A549 (cell line): ENCODE measurements around the gene SSR1. TPM values are rescaled to one million over a fixed set of nuclear protein-coding genes. Genes with fewer than 3 reads are reported as not detected.

Experiments
- ATAC-seq, 2 experiments: fragments of 200-7000 bp in 1 of 2; fragments of >200 bp in 1 of 2; cut with Nextera tagmentation in 1 of 2; cut with Tn5 transposase in 1 of 2; 3 replicates each; pipeline versions ENCODE4 v1.8.0 to v1.9.1; 2018 to 2020; ENCODE audit warnings: mild to moderate bottlenecking in 1 of 2, moderate library complexity in 1 of 2
- CTCF ChIA-PET: fragments of 300-600 bp; sonication (Branson Sonifier 250); formaldehyde crosslinking; extraction: SDS; loops from one replicate; lab custom pipeline; 2021; ENCODE audit warnings: antibody characterized with exemption, inconsistent platforms; lab: Yijun Ruan, JAX
- POLR2A ChIA-PET: fragments of 350-600 bp; formaldehyde crosslinking; extraction: SDS; loops from one replicate; lab custom pipeline; 2021; ENCODE audit warnings: antibody characterized with exemption, inconsistent platforms; lab: Yijun Ruan, JAX
- DNase-seq, 2 experiments: peaks; one replicate each; pipeline versions ENCODE4 v3.0.0 to v3.0.0-alpha.2; 2011 to 2016; ENCODE audit warnings: low read depth in 1 of 2, low spot score in 1 of 2
- FAIRE-seq: peaks from 2 replicates; lab custom pipeline; 2011; peaks lifted over from hg19 to GRCh38; lab: Jason Lieb, UNC
- H3K27ac ChIP-seq, 2 experiments: fragments of >200 bp; sonication (Bioruptor Twin); formaldehyde crosslinking; 3 replicates each; pipeline ENCODE4 v1.5.1; 2016 to 2017
- H3K4me1 ChIP-seq: fragments of >200 bp; sonication (Bioruptor Twin); formaldehyde crosslinking; 3 replicates; pipeline ENCODE4 v1.6.1; 2016
- H3K4me2 ChIP-seq: fragments of >200 bp; sonication (Bioruptor Twin); formaldehyde crosslinking; 3 replicates; pipeline ENCODE4 v1.6.1; 2016
- H3K4me3 ChIP-seq: fragments of >200 bp; sonication (Bioruptor Twin); formaldehyde crosslinking; 3 replicates; pipeline ENCODE4 v1.5.1; 2016
- H3K9me3 ChIP-seq: fragments of >200 bp; sonication (Bioruptor Twin); formaldehyde crosslinking; 3 replicates; pipeline ENCODE4 v1.6.1; 2016
- CHD2 ChIP-seq: fragments of 150-350 bp; IDR thresholded peaks from 2 replicates; pipeline ENCODE4 v1.6.1; 2014; ENCODE audit warnings: low read length; ENCODE audit not compliant: partially characterized antibody
- FOSL2 ChIP-seq, 2 experiments: fragments of 450-650 bp in 1 of 2; fragments of >200 bp in 1 of 2; sonication (Bioruptor Twin) in 1 of 2; formaldehyde crosslinking; IDR thresholded peaks; 2 replicates each; pipeline versions ENCODE4 v1.5.0 to v1.6.1; 2016 to 2020; ENCODE audit warnings: mild to moderate bottlenecking in 1 of 2, moderate library complexity in 1 of 2
- HOXA7 ChIP-seq: fragments of 250-450 bp; sonication (Bioruptor Pico); IDR thresholded peaks from 2 replicates; pipeline ENCODE4 v1.5.0; 2020; ENCODE audit warnings: mild to moderate bottlenecking, moderate library complexity
- JUN ChIP-seq, 2 experiments: fragments of >200 bp; sonication (Bioruptor Twin); formaldehyde crosslinking; IDR thresholded peaks; 2 replicates in 1 of 2; 3 replicates in 1 of 2; pipeline ENCODE4 v1.6.1; 2016 to 2017
- JUNB ChIP-seq: fragments of >200 bp; sonication (Bioruptor Twin); formaldehyde crosslinking; IDR thresholded peaks from 2 replicates; pipeline ENCODE4 v1.6.1; 2016
- NPAS2 ChIP-seq: fragments of 250-450 bp; sonication (Bioruptor Pico); IDR thresholded peaks from 2 replicates; pipeline ENCODE4 v1.8.0; 2022; ENCODE audit warnings: mild to moderate bottlenecking, moderate library complexity, borderline replicate concordance
- NR3C1 ChIP-seq: fragments of >200 bp; sonication (Bioruptor Twin); formaldehyde crosslinking; IDR thresholded peaks from 3 replicates; pipeline ENCODE4 v1.6.1; 2017
- RCOR1 ChIP-seq: fragments of 150-350 bp; IDR thresholded peaks from 2 replicates; pipeline ENCODE4 v1.6.1; 2014; ENCODE audit warnings: antibody characterized with exemption, low read length, low read depth
- REST ChIP-seq: fragments of 200-600 bp; sonication (generic); IDR thresholded peaks from 2 replicates; pipeline ENCODE4 v1.6.1; 2016; ENCODE audit warnings: antibody characterized with exemption, mild to moderate bottlenecking, moderate library complexity
- TP53 ChIP-seq: fragments of 250-450 bp; sonication (Bioruptor Pico); IDR thresholded peaks from 2 replicates; pipeline ENCODE4 v1.5.0; 2021; ENCODE audit warnings: mild to moderate bottlenecking, moderate library complexity
- ZFP36 ChIP-seq: fragments of 450-650 bp; IDR thresholded peaks from 2 replicates; pipeline ENCODE4 v1.6.1; 2014; ENCODE audit warnings: borderline replicate concordance; ENCODE audit not compliant: partially characterized antibody
- WGBS: methylation state at CpG from one replicate; pipeline ENCODE4 v1.1.6; 2017; ENCODE audit errors: missing lambda C conversion rate; 5-methylcytosine and 5-hydroxymethylcytosine counted together
- polyA plus RNA-seq, 4 experiments: library from polyadenylated mRNA; depleted of rRNA in 3 of 4; stranded (reverse); fragments of >200 nt; fragmentation: RNase III in 1 of 4; extraction: RNeasy Plus Mini Kit Qiagen cat#74134 plus additional on column Dnase treatment in 1 of 4; gene quantifications; 2 replicates in 3 of 4; 3 replicates in 1 of 4; pipeline ENCODE4 v1.2.3, GENCODE V29; 2011 to 2017
- TF ChIP-seq, protein P1 (sequence below): IDR thresholded peaks from 2 replicates; pipeline ENCODE4 v1.6.1; 2012

The SSR1 gene
- polyA plus RNA-seq, 2 of the 4 experiments (the other 2 are of a cell fraction), result 84.8 to 201 TPM

GRCh38 chr6:7268816-7269555 lies 44.0 kb downstream of the SSR1 start:
- FAIRE-seq (no peak), ATAC-seq (no peak), DNase-seq (no peak)
- TF ChIP-seq HOXA7 (CRISPR knock-in tag) (no peak), JUNB (no peak), RCOR1 (no peak), NR3C1 (no peak), JUN (IDR thresholded peaks at IDR 0.05) (no peak), CHD2 (no peak), TP53 (CRISPR knock-in tag) (no peak), NPAS2 (CRISPR knock-in tag) (no peak)
- TF ChIP-seq, protein P1, sequence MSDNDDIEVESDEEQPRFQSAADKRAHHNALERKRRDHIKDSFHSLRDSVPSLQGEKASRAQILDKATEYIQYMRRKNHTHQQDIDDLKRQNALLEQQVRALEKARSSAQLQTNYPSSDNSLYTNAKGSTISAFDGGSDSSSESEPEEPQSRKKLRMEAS, result no peak
- no peak overlapping the region for H3K4me3 ChIP-seq
- ChIA-PET POLR2A (no interaction called here), CTCF (interaction anchor here (0.9 kb wide), 1 partner anchor 553 kb away, joined by 3 read pairs; no protein-coding TSS in a partner anchor)
- peaks cover 12% of the 10 kb centered on the region for H3K4me1 ChIP-seq
- WGBS, result 92% methylated on average over 19 of the region's 23 CpGs
- no peak overlapping the region for H3K27ac ChIP-seq
- H3K4me2 ChIP-seq, result no peak overlapping the region
- no peaks in the 10 kb centered on the region for H3K9me3 ChIP-seq

GRCh38 chr6:7268362-7268761 lies 44.6 kb downstream of the SSR1 start:
- FAIRE-seq (no peak), ATAC-seq (no peak), DNase-seq (no peak)
- H3K4me3 ChIP-seq, result no peak overlapping the region
- H3K27ac ChIP-seq, result peak overlapping the region in 1 of 2 experiments; percentile 82; a peak in 3 of 6 replicates
- ChIA-PET POLR2A (no interaction called here), CTCF (interaction anchor here (0.6 kb wide), 1 partner anchor 42 kb away, joined by 3 read pairs; no protein-coding TSS in a partner anchor)
- H3K4me2 ChIP-seq, result no peak overlapping the region; the same call in 2 of the 3 replicates
- TF ChIP-seq REST, result no peak
- H3K4me1 ChIP-seq, result peaks cover 12% of the 10 kb centered on the region
- WGBS, result 94% methylated on average over 18 of the region's 20 CpGs
- no peaks in the 10 kb centered on the region for H3K9me3 ChIP-seq

GRCh38 chr6:7267466-7268091 lies 45.4 kb downstream of the SSR1 start:
- ChIA-PET POLR2A (no interaction called here), CTCF (interaction anchor here (0.6 kb wide), 1 partner anchor 43 kb away, joined by 3 read pairs; no protein-coding TSS in a partner anchor)
- Histone ChIP-seq H3K4me2 (peak overlapping the region; percentile 71), H3K4me3 (no peak overlapping the region), H3K4me1 (peaks cover 12% of the 10 kb centered on the region), H3K27ac (peak overlapping the region; percentile 60 to 82), H3K9me3 (no peaks in the 10 kb centered on the region)
- DNase-seq (peak; percentile 61 to 84), ATAC-seq (peak; percentile 85 to 93), FAIRE-seq (no peak)
- 35% methylated on average over 12 of the region's 13 CpGs for WGBS
- TF ChIP-seq ZFP36 (no peak), FOSL2 (IDR thresholded peaks at IDR 0.05) (no peak), FOSL2 (CRISPR knock-in tag; IDR thresholded peaks at IDR 0.05) (peak; percentile 13; the same call in 1 of the 2 replicates)
- TF ChIP-seq, protein P1, result peak; percentile 20; the same call in 1 of the 2 replicates
